ENCODE data around the gene CLCA4.

- no peak for TF ChIP-seq CTCF (conservative IDR thresholded peaks at IDR 0.05; ENCODE audit: low read depth, low read length)
- no peak for TF ChIP-seq POLR2A (IDR thresholded peaks at IDR 0.05; ENCODE audit: low read depth, low read length)
- no peak for TF ChIP-seq MAFK (IDR thresholded peaks at IDR 0.05; ENCODE audit: low read depth, low read length)
- TF ChIP-seq MXI1 (IDR thresholded peaks at IDR 0.05; ENCODE audit: borderline replicate concordance, low read depth, low read length) = no peak
- no peak for TF ChIP-seq RAD21 (IDR thresholded peaks at IDR 0.05; ENCODE audit: low read length)
- no peak for TF ChIP-seq RFX5 (IDR thresholded peaks at IDR 0.05; ENCODE audit: low read depth, low read length)
- no peak for TF ChIP-seq ELK1 (IDR thresholded peaks at IDR 0.05; ENCODE audit: borderline replicate concordance, low read depth, low read length)
- no peak for TF ChIP-seq CHD1 (IDR thresholded peaks at IDR 0.05; ENCODE audit: low read depth, low read length)
- TF ChIP-seq MAZ (IDR thresholded peaks at IDR 0.05; ENCODE audit: borderline replicate concordance, low read depth, low read length) = no peak
- no peak for TF ChIP-seq FOS (IDR thresholded peaks at IDR 0.05; ENCODE audit: low read depth, low read length)
- TF ChIP-seq SMC3 (IDR thresholded peaks at IDR 0.05; ENCODE audit: low read depth, low read length) = no peak
- no peak for TF ChIP-seq BHLHE40 (IDR thresholded peaks at IDR 0.05; ENCODE audit: low read depth, low read length)
- TF ChIP-seq RCOR1 (IDR thresholded peaks at IDR 0.05; ENCODE audit: insufficient replicate concordance, low read length) = no peak
- no peak for TF ChIP-seq CEBPB (IDR thresholded peaks at IDR 0.05; ENCODE audit: low read depth, low read length)
These were observed 25.9 kb upstream of the CLCA4 start for GRCh38 chr1:86520789-86521521.
